GM19023 (cell line): ENCODE measurements around the gene PRAMEF8.
"Not testable (repeated sequence)": the region's sequence is repeated elsewhere in the genome, so short reads cannot be mapped to it uniquely, and the experiment has no call there.

Source experiments
- ATAC-seq: cut with Tn5 transposase; IDR thresholded peaks from one replicate; pipeline ENCODE4 v1.9.1; 2021; ENCODE audit warnings: mild to moderate bottlenecking, moderate library complexity; ENCODE audit not compliant: unreplicated experiment

PRAMEF8 gene

GRCh38 chr1:13285037-13285436 lies at the start of gene PRAMEF8:
Gene PRAMEF8, minus strand, starts transcription at chr1:13285137. Its CDS starts 1,046 bp downstream, at chr1:13284091.
- not testable (repeated sequence) for ATAC-seq

- ATAC-seq = not testable (repeated sequence)
Observed at GRCh38 chr1:13315281-13315680, 30.3 kb upstream of the PRAMEF8 start, which contains the start of gene PRAMEF15. Gene PRAMEF15, plus strand, starts transcription at chr1:13315581. Its CDS starts 2,827 bp downstream, at chr1:13318408.

- ATAC-seq = not testable (repeated sequence)
Observed at GRCh38 chr1:13303239-13303638, 18.3 kb upstream of the PRAMEF8 start, which contains the start of gene PRAMEF33. Gene PRAMEF33, plus strand, starts transcription at chr1:13303539. Its CDS starts 2,416 bp downstream, at chr1:13305955.

GRCh38 chr1:13302197-13302596 lies 17.3 kb upstream of the PRAMEF8 start:
- ATAC-seq = not testable (repeated sequence)

GRCh38 chr1:13298699-13299098 lies 13.8 kb upstream of the PRAMEF8 start:
- ATAC-seq = not testable (repeated sequence)

- ATAC-seq = not testable (repeated sequence)
Observed at GRCh38 chr1:13297216-13297931, 12.4 kb upstream of the PRAMEF8 start.

- not testable (repeated sequence) for ATAC-seq
Observed at GRCh38 chr1:13289030-13289429, 4.1 kb upstream of the PRAMEF8 start.

GRCh38 chr1:13279617-13280016 lies 5.3 kb downstream of the PRAMEF8 start:
- ATAC-seq = not testable (repeated sequence)

- ATAC-seq = not testable (repeated sequence)
Observed at GRCh38 chr1:13277016-13277415, 7.9 kb downstream of the PRAMEF8 start.

GRCh38 chr1:13265124-13265523 lies 19.8 kb downstream of the PRAMEF8 start:
- ATAC-seq = not testable (repeated sequence)

- not testable (repeated sequence) for ATAC-seq
Observed at GRCh38 chr1:13253898-13254297, 31.0 kb downstream of the PRAMEF8 start, which contains the start of gene PRAMEF5. Gene PRAMEF5, plus strand, starts transcription at chr1:13254198. Its CDS starts 5,071 bp downstream, at chr1:13259269.

- not testable (repeated sequence) for ATAC-seq
Observed at GRCh38 chr1:13247122-13247521, 37.8 kb downstream of the PRAMEF8 start.

GRCh38 chr1:13246554-13246871 lies 38.4 kb downstream of the PRAMEF8 start:
- ATAC-seq = not testable (repeated sequence)

- ATAC-seq = not testable (repeated sequence)
Observed at GRCh38 chr1:13245841-13246553, 38.9 kb downstream of the PRAMEF8 start.

- not testable (repeated sequence) for ATAC-seq
Observed at GRCh38 chr1:13243536-13244263, 41.2 kb downstream of the PRAMEF8 start.

GRCh38 chr1:13239633-13240032 lies 45.3 kb downstream of the PRAMEF8 start:
- ATAC-seq = not testable (repeated sequence)

GRCh38 chr1:13237572-13237971 lies 47.4 kb downstream of the PRAMEF8 start:
- ATAC-seq = not testable (repeated sequence)

- ATAC-seq = not testable (repeated sequence)
Observed at GRCh38 chr1:13234057-13234456, 50.9 kb downstream of the PRAMEF8 start.

- ATAC-seq = not testable (repeated sequence)
Observed at GRCh38 chr1:13232056-13232455, 52.9 kb downstream of the PRAMEF8 start.
